Neural progenitor cell (in vitro differentiated cells): ENCODE measurements around the gene ARHGEF40.

Experiments used
- EZH2 ChIP-seq: fragments of 200-600 bp; sonication (generic); IDR thresholded peaks from 2 replicates; pipeline ENCODE4 v1.6.1; 2017; ENCODE audit warnings: antibody characterized with exemption, mild to moderate bottlenecking, moderate library complexity
- EZH2phosphoT487 ChIP-seq: fragments of 200-600 bp; sonication (generic); IDR thresholded peaks from 2 replicates; pipeline ENCODE4 v1.6.1; 2017; ENCODE audit warnings: antibody characterized with exemption
- TF ChIP-seq, protein P1 (sequence below): fragments of 200-600 bp; sonication (generic); IDR thresholded peaks from 2 replicates; pipeline ENCODE4 v1.5.1; 2017; ENCODE audit warnings: antibody characterized with exemption, mild to moderate bottlenecking

DNA sequence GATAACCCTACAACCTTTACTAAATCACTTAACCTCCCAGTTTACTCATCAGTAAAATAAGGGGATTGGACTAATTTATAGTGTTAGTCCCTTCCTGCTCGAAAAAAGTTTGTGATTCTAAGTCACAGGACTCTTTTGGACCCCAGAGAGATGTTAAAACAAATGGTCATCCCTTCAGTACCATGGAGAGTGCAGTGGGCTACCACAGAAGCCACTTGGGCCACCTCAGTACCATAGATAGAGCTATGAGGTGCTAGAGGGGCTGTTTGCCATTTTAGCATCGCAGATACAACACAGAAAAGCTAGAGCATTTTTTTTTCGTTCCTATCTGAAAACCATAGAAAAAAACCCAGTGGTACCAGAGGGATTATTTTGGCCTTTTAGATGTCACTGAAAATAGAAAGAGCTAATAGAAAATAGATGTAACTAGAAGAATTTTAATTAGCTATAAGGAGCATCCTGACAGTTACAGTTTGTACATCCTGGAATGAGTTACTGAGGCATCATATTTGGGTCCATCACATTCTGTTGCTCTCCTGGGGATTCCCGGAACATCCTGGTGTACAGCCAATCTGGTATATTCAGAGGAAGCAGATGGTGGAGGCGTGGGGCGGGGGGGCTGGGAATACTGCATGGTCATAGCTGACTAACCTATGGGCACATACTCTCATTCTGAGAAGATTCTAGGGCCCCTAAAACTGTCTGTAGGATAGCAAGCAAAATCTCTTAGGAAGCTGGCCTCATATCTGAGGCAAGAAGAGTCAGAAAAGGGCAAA, 25.5 kb downstream of the ARHGEF40 start:
- TF ChIP-seq EZH2 (no peak), EZH2phosphoT487 (no peak)
- TF ChIP-seq, protein P1, sequence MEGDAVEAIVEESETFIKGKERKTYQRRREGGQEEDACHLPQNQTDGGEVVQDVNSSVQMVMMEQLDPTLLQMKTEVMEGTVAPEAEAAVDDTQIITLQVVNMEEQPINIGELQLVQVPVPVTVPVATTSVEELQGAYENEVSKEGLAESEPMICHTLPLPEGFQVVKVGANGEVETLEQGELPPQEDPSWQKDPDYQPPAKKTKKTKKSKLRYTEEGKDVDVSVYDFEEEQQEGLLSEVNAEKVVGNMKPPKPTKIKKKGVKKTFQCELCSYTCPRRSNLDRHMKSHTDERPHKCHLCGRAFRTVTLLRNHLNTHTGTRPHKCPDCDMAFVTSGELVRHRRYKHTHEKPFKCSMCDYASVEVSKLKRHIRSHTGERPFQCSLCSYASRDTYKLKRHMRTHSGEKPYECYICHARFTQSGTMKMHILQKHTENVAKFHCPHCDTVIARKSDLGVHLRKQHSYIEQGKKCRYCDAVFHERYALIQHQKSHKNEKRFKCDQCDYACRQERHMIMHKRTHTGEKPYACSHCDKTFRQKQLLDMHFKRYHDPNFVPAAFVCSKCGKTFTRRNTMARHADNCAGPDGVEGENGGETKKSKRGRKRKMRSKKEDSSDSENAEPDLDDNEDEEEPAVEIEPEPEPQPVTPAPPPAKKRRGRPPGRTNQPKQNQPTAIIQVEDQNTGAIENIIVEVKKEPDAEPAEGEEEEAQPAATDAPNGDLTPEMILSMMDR = no peak
